SIG-M5 treated with dmso at 0.1 percent for 504 hours (cell line): ENCODE measurements around the gene MSN.

Source experiments
- DNase-seq: peaks from one replicate; lab custom pipeline; 2025; ENCODE audit not compliant: unreplicated experiment; lab: John Stamatoyannopoulos, UW

MSN gene

DNA sequence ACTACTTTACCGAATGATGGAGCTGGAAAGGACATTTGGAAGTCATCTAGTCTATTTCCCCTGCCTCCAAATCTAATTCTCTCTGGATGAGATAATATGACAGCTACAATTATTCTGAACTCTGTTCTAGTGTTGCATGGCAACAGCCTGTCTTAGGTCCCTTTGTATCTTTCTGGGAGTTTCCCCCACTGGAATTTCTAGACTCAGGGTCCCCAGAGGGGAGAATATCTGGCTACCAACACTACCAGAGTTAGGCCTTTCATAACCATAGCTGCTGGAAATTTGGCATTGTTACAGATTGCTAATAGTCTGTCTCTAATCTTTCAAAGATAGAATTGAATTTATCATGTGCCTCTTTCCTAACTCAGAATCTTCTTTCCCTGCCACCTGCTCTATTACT lies 4.5 kb downstream of the MSN start:
- DNase-seq = no peak

DNA sequence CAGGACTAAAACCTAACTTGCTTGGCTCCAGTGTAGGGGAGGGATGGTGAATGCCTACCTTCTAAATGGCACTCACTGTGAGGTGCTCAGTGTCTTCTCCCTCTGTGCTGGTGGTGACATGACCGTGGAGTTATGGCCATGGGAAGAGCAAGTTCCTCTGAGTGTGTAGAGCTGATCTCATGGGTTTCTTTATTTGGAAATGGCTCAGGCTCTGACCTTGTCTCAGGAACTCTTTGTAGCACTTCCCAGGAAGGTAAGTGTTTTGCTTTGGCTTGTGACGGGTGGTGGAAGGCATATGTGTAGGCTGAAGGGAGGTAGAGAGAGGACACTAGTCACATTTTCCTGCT lies 6.4 kb downstream of the MSN start:
- no peak for DNase-seq

GRCh38 chrX:65674204-65674893 lies 6.9 kb downstream of the MSN start:
- DNase-seq = no peak

GRCh38 chrX:65677954-65678469 lies 10.6 kb downstream of the MSN start:
- DNase-seq = no peak

GRCh38 chrX:65679071-65679540 lies 11.7 kb downstream of the MSN start:
- peak; percentile 73 for DNase-seq

GRCh38 chrX:65681810-65682209 lies 14.4 kb downstream of the MSN start:
- DNase-seq = no peak

DNA sequence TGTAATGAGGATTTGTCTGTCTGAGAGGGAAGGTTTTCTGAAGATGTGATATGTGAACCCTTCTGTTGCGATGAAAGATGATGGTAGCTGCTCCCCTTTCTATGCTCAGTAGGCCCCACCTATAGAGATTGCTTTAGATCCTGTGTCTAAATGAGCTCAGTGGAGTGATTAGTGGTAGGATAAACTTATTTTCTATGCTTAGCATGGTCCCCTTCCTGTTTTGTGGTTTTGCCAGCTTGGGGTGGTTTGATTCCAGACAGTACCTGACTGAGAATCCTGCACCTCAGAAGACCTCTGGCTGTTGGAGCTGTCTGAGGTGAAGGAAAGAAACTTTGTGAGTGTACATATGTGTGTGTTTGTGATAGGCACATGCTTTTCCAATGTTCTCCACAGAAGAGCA lies 17.7 kb downstream of the MSN start:
- no peak for DNase-seq

DNA sequence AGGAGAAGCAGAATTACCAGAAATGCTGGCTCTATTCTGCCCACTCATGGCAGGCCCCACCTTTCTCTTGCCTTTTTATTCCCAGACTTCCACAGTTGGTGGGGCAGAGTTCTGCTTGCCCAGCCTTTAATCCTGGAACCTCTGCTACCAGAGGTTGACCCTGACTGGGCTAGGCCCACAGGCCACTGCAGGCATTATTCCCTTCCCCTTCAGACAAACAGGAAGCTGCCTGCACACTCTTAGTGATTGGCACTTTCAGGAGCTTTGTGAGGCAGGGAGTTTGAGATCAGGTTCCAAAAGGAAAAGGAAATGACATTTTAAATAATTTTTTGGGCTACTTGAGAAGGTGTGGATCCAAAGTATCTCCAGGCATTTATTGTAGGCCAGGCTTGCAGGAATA lies 18.8 kb downstream of the MSN start:
- DNase-seq = no peak

DNA sequence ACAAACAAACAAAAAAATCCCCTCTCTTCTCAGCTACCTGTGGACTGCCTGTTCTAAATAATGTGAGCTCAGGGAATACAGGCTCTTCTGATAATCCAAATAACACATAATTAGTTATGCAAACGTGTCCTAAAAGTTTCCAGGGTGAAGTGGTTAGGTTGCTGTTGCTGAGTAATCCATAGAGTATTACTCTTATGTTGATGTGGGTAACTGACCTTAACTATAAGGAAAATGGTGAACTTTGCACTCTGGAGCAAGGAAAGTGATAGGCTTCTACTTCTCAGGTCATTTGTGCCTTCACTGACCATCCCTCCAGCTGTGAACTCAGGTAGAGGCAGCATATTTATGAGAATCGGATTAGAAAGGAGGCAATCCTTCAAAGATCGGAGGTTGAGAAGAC lies 19.9 kb downstream of the MSN start:
- no peak for DNase-seq

DNA sequence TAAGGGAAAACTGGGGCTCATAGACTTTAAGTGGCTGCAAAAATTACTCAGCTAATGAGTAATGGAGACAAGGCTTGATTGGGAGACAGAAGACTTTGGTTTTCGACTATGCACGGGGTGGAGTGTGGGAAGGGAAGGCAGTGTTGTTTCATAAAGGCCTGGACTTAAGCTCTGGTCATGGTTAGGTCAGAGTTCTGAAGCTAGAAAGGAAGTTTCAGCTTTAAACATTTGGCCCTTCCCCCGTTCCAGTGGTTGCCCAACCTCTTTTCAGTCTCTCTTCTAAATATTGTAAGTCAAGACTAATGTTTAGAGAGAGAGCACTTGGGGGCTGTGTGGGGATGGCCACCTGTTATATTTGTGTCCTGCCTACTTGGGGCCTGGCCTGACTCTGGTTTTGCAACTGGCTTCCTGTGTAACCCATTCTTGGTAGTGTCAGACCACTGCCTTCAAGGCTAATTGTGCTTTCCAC lies 21.0 kb downstream of the MSN start:
- peak; percentile 54 for DNase-seq

- no peak for DNase-seq
These were observed 21.9 kb downstream of the MSN start for GRCh38 chrX:65689377-65689776.

GRCh38 chrX:65690057-65690855 lies 22.8 kb downstream of the MSN start:
- no peak for DNase-seq

GRCh38 chrX:65695849-65696449 lies 28.5 kb downstream of the MSN start:
- DNase-seq = no peak

GRCh38 chrX:65696613-65697012 lies 29.2 kb downstream of the MSN start:
- DNase-seq = no peak

DNA sequence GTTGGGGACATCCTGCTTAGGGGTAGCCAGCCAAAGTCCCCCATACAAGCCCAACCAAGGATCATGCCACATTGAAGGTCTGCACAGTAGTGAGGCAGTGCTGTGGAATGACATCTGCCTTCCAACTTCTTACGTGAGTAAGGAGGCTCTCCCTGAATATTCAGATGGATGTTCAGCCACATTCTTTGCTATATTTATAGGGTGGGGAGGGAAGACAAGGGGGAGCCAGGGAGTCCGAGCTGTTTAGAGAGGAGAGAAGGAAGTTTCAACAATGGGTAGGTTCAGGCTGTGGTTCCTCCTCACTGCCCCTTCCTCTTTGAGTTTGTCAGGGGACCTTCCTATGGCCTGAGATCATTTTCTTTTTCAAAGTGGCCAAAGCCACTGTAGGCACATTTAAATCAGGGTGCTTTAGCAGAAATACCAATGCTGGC lies 29.8 kb downstream of the MSN start:
- DNase-seq = peak; percentile 46

- DNase-seq = peak; percentile 92
These were observed 30.7 kb downstream of the MSN start for GRCh38 chrX:65697915-65698796.

DNA sequence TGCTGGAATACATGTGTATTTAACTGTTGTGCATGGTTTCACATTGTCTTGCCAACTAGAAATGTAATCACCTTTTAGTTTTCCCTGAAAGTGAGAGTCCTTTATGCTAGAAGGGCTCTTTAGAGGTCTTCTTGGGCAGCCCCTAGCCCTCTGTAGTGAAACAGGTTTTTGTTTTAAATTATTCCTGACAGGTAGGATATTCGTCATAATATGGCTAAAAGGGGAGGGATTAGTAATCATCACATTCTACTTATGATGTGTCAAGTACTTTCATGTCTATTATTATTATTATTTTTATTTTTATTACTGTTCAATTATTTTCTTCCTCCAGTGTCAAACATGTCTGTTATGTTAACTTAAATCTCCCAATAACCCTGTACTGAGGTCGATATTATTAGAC lies 35.5 kb downstream of the MSN start:
- DNase-seq = no peak

DNA sequence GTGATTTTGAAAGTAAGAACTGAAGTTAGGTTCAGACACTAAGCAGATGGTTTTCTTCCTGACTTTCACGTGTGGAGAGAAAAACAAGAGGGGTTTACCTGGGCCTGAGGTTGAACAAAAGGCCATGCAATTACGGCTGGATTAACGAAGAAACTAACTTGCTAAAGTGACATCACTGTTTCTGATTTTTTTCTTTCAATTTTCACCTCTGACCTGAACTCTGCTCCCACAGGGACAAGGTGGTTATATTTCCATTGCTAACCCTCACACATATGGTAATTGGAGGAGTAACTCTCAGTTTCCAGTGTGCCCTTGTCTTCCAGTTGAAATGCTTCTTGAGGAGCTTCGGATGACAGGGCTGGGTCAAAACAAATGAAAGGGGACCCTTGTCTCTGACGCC lies 38.0 kb downstream of the MSN start:
- DNase-seq = no peak

GRCh38 chrX:65706041-65706828 lies 38.8 kb downstream of the MSN start:
- DNase-seq = no peak

- no peak for DNase-seq
These were observed 39.7 kb downstream of the MSN start for GRCh38 chrX:65707151-65707550.
